ENCODE measurements around the gene MED17. TPM values are rescaled to one million over a fixed set of nuclear protein-coding genes. Genes with fewer than 3 reads are reported as not detected.
"Not testable (repeated sequence)": the region's sequence is repeated elsewhere in the genome, so short reads cannot be mapped to it uniquely, and the experiment has no call there.

Gene MED17
- total RNA-seq, 3 donors from 2014 or later, result 22.3 to 33.8 (median 29.6) TPM

- no peaks in the 10 kb centered on the region for H3K9me3 ChIP-seq
- DNase-seq, result no peak
- intact Hi-C loops (cut with DNase I, micrococcal nuclease), result no loop called here
- no peak overlapping the region for H3K4me3 ChIP-seq
- peaks cover 11% of the 10 kb centered on the region for H3K36me3 ChIP-seq (ENCODE audit: low read depth)
- no peak for TF ChIP-seq CTCF (IDR thresholded peaks at IDR 0.05)
- no peak for ATAC-seq
- H3K4me1 ChIP-seq (ENCODE audit: low read depth), result no peaks in the 10 kb centered on the region
Observed at GRCh38 chr11:93753241-93753640, 30.8 kb upstream of the MED17 start.

- H3K36me3 ChIP-seq (ENCODE audit: low read depth), result peaks cover 19% of the 10 kb centered on the region
Observed at GRCh38 chr11:93756748-93757147, 27.3 kb upstream of the MED17 start.

GRCh38 chr11:93757301-93757700 is 26.8 kb upstream of the MED17 start:
- H3K36me3 ChIP-seq (ENCODE audit: low read depth), result peaks cover 22% of the 10 kb centered on the region

More at GRCh38 chr11:93756748-93757147, 27.3 kb upstream of the MED17 start:
- DNase-seq (no peak), ATAC-seq (no peak)
- H3K4me1 ChIP-seq (ENCODE audit: low read depth), result no peaks in the 10 kb centered on the region
- intact Hi-C loops (cut with DNase I, micrococcal nuclease), result no loop called here
- TF ChIP-seq CTCF (IDR thresholded peaks at IDR 0.05), result no peak
- no peaks in the 10 kb centered on the region for H3K9me3 ChIP-seq
- H3K4me3 ChIP-seq, result no peak overlapping the region

GRCh38 chr11:93757924-93758865 is 25.9 kb upstream of the MED17 start:
- no peaks in the 10 kb centered on the region for H3K4me1 ChIP-seq (ENCODE audit: low read depth)
- intact Hi-C loops (cut with DNase I, micrococcal nuclease), result no loop called here
- no peaks in the 10 kb centered on the region for H3K9me3 ChIP-seq
- ATAC-seq (no peak), DNase-seq (no peak)
- H3K36me3 ChIP-seq (ENCODE audit: low read depth), result peaks cover 22% of the 10 kb centered on the region
- TF ChIP-seq CTCF (IDR thresholded peaks at IDR 0.05), result no peak
- H3K4me3 ChIP-seq, result no peak overlapping the region

More at GRCh38 chr11:93757301-93757700, 26.8 kb upstream of the MED17 start:
- intact Hi-C loops (cut with DNase I, micrococcal nuclease), result no loop called here
- H3K9me3 ChIP-seq, result no peaks in the 10 kb centered on the region
- no peak overlapping the region for H3K4me3 ChIP-seq
- no peak for DNase-seq
- no peak for TF ChIP-seq CTCF (IDR thresholded peaks at IDR 0.05)
- no peak for ATAC-seq
- H3K4me1 ChIP-seq (ENCODE audit: low read depth), result no peaks in the 10 kb centered on the region

GRCh38 chr11:93759123-93759522 is 25.0 kb upstream of the MED17 start:
- H3K4me1 ChIP-seq (ENCODE audit: low read depth); DNase-seq; ATAC-seq; H3K9me3 ChIP-seq; intact Hi-C loops (cut with DNase I, micrococcal nuclease); H3K4me3 ChIP-seq: not testable (repeated sequence)
- peaks cover 22% of the 10 kb centered on the region for H3K36me3 ChIP-seq (ENCODE audit: low read depth)

GRCh38 chr11:93761910-93762309 is 22.2 kb upstream of the MED17 start:
- Histone ChIP-seq H3K4me1 (ENCODE audit: low read depth) (no peaks in the 10 kb centered on the region), H3K4me3 (no peak overlapping the region), H3K36me3 (ENCODE audit: low read depth) (peaks cover 16% of the 10 kb centered on the region), H3K9me3 (no peaks in the 10 kb centered on the region)
- no peak for TF ChIP-seq CTCF (IDR thresholded peaks at IDR 0.05)
- intact Hi-C loops (cut with DNase I, micrococcal nuclease), result no loop called here
- DNase-seq (no peak), ATAC-seq (no peak)
